T-cell (primary cell): ENCODE results near the gene PHF2. TPM values are rescaled to one million over a fixed set of nuclear protein-coding genes. Genes with fewer than 3 reads are reported as not detected.

Experiments
- ATAC-seq, 4 experiments: fragments of 200-7000 bp in 3 of 4; fragments of 150-1000 bp in 1 of 4; cut with Tn5 transposase; replicated peaks in 1 of 4; 1 replicate in 3 of 4; 2 replicates in 1 of 4; pipeline ENCODE4 v1.10.0; 2021; ENCODE audit warnings: moderate library complexity in 3 of 4, mild to moderate bottlenecking in 2 of 4, moderate number of reproducible peaks in 1 of 4
- CTCF ChIA-PET, 2 donors: fragments of 300-600 bp; sonication (Branson Sonifier 250); formaldehyde crosslinking; loops; one replicate each; lab custom pipeline; 2022; ENCODE audit warnings: antibody characterized with exemption in 2 of 2; lab: Charles Lee
- POLR2A ChIA-PET, 2 donors: fragments of 300-600 bp; sonication (Branson Sonifier 250); formaldehyde crosslinking; loops; one replicate each; lab custom pipeline; 2022; ENCODE audit warnings: antibody characterized with exemption in 2 of 2; lab: Charles Lee
- DNase-seq, 35 experiments: peaks; one replicate each; pipeline versions ENCODE4 v3.0.0 to v3.0.0-alpha.2; 2013 to 2023
- H3K27ac ChIP-seq: one replicate; pipeline ENCODE4 v1.5.1; 2013; ENCODE audit warnings: low read length
- H3K27me3 ChIP-seq, 2 experiments: replicated peaks in 1 of 2; 1 replicate in 1 of 2; 2 replicates in 1 of 2; pipeline versions ENCODE4 v1.6.1 to v1.7.0; 2013; ENCODE audit warnings: low read length in 1 of 2, mixed read lengths in 1 of 2; ENCODE audit not compliant: control insufficient read depth in 2 of 2, insufficient read depth in 2 of 2; ENCODE audit errors: extremely low read depth in 1 of 2
- H3K36me3 ChIP-seq, 2 donors: 1 replicate in 1 of 2; 2 replicates in 1 of 2; pipeline versions ENCODE4 v1.6.1 to v1.7.0; 2013; ENCODE audit warnings: low read length in 1 of 2; ENCODE audit not compliant: control insufficient read depth in 2 of 2, insufficient read depth in 1 of 2; ENCODE audit errors: extremely low read depth in 1 of 2
- H3K4me1 ChIP-seq, 2 experiments: 1 replicate in 1 of 2; 2 replicates in 1 of 2; pipeline versions ENCODE4 v1.6.1 to v1.7.0; 2013; ENCODE audit warnings: low read length in 2 of 2, mixed read lengths in 1 of 2; ENCODE audit not compliant: insufficient read depth in 2 of 2, control insufficient read depth in 1 of 2; ENCODE audit errors: extremely low read depth in 1 of 2
- H3K4me3 ChIP-seq, 2 donors: 1 replicate in 1 of 2; 2 replicates in 1 of 2; pipeline versions ENCODE4 v1.5.1 to v1.7.0; 2013; ENCODE audit warnings: mild to moderate bottlenecking in 2 of 2, low read length in 1 of 2, moderate library complexity in 1 of 2; ENCODE audit not compliant: control insufficient read depth in 1 of 2; ENCODE audit errors: extremely low read depth in 1 of 2
- H3K9me3 ChIP-seq: 2 replicates; pipeline ENCODE4 v1.7.0; 2013
- H3K27ac Mint-ChIP-seq, 2 donors: one replicate each; pipeline ENCODE4 v1.8.0; 2020 to 2021; ENCODE audit warnings: mild to moderate bottlenecking in 2 of 2, mixed read lengths in 2 of 2
- H3K27me3 Mint-ChIP-seq, 2 donors: one replicate each; pipeline ENCODE4 v1.8.0; 2021 to 2022; ENCODE audit warnings: mixed read lengths in 2 of 2
- H3K36me3 Mint-ChIP-seq: one replicate; pipeline ENCODE4 v1.8.0; 2021; ENCODE audit warnings: mixed read lengths
- H3K4me1 Mint-ChIP-seq, 3 donors: one replicate each; pipeline ENCODE4 v1.8.0; 2020 to 2022; ENCODE audit warnings: mixed read lengths in 3 of 3, mild to moderate bottlenecking in 1 of 3
- H3K4me3 Mint-ChIP-seq, 3 donors: one replicate each; pipeline ENCODE4 v1.8.0; 2020 to 2022; ENCODE audit warnings: mild to moderate bottlenecking in 3 of 3, mixed read lengths in 3 of 3, moderate library complexity in 3 of 3
- H3K9me3 Mint-ChIP-seq, 3 donors: one replicate each; pipeline ENCODE4 v1.8.0; 2020 to 2022; ENCODE audit warnings: mixed read lengths in 3 of 3
- WGBS: methylation state at CpG from one replicate; pipeline ENCODE4 v1.1.5; 2013; ENCODE audit warnings: missing lambda C conversion rate; ENCODE audit not compliant: insufficient coverage; 5-methylcytosine and 5-hydroxymethylcytosine counted together
- total RNA-seq, 35 experiments: library from RNA in 6 of 35; stranded (reverse) in 6 of 35; fragments of 120-200 nt in 1 of 35; gene quantifications; one replicate each; pipeline versions ENCODE4 v1.2.1 to v1.2.4 and lab custom pipeline; 2013 to 2026

PHF2 gene
- total RNA-seq, 5 donors from 2014 or later (not counting 1 experiment from before 2014, with no cell fraction given), result 24.6 to 38.5 (median 34.6) TPM

- peaks cover 8 to 26% (median 23%) of the 10 kb centered on the region in 3 donors for H3K9me3 Mint-ChIP-seq
- H3K27me3 Mint-ChIP-seq, result no peaks in the 10 kb centered on the region
- peaks cover 38% of the 10 kb centered on the region for H3K36me3 Mint-ChIP-seq
- H3K9me3 ChIP-seq, result no peaks in the 10 kb centered on the region
- H3K4me1 Mint-ChIP-seq, result peaks cover 21 to 32% (median 21%) of the 10 kb centered on the region in 3 donors
- peaks cover under 1 to 4% of the 10 kb centered on the region in 2 experiments for H3K4me1 ChIP-seq
- DNase-seq, result no peak
- ChIA-PET POLR2A (no interaction called here), CTCF (no interaction called here)
- H3K27ac Mint-ChIP-seq, result no peak overlapping the region
- peaks cover 0 to 8% of the 10 kb centered on the region in 2 donors for H3K36me3 ChIP-seq
- H3K27me3 ChIP-seq, result no peaks in the 10 kb centered on the region
- H3K27ac ChIP-seq, result no peak overlapping the region
- no peak for ATAC-seq
- 80% methylated on average over 1 of the region's 3 CpGs for WGBS
- no peak overlapping the region for H3K4me3 ChIP-seq
- no peak overlapping the region for H3K4me3 Mint-ChIP-seq
Observed at GRCh38 chr9:93606187-93606586, 29.8 kb downstream of the PHF2 start.

GRCh38 chr9:93610206-93610605 is 33.8 kb downstream of the PHF2 start:
- Mint-ChIP-seq H3K9me3 (peaks cover 8 to 23% (median 22%) of the 10 kb centered on the region in 3 donors), H3K4me3 (no peak overlapping the region), H3K27me3 (no peaks in the 10 kb centered on the region), H3K36me3 (peaks cover 35% of the 10 kb centered on the region), H3K4me1 (peaks cover 16 to 29% (median 19%) of the 10 kb centered on the region in 3 donors), H3K27ac (no peak overlapping the region)
- ChIA-PET POLR2A (no interaction called here), CTCF (no interaction called here)
- DNase-seq (no peak), ATAC-seq (no peak)
- H3K4me1 ChIP-seq, result peaks cover 0 to 10% of the 10 kb centered on the region in 2 experiments
- no peaks in the 10 kb centered on the region for H3K9me3 ChIP-seq
- no CpG with 5 or more reads among the region's 1 CpG for WGBS
- H3K27me3 ChIP-seq, result no peaks in the 10 kb centered on the region
- H3K36me3 ChIP-seq, result peaks cover 0 to 2% of the 10 kb centered on the region in 2 donors
- no peak overlapping the region for H3K27ac ChIP-seq
- no peak overlapping the region for H3K4me3 ChIP-seq

- Mint-ChIP-seq H3K27ac (no peak overlapping the region), H3K36me3 (peaks cover 20% of the 10 kb centered on the region), H3K4me1 (peaks cover 7 to 27% (median 25%) of the 10 kb centered on the region in 3 donors), H3K4me3 (no peak overlapping the region), H3K9me3 (peaks cover 4 to 18% (median 17%) of the 10 kb centered on the region in 3 donors), H3K27me3 (no peaks in the 10 kb centered on the region)
- H3K36me3 ChIP-seq, result no peaks in the 10 kb centered on the region
- WGBS, result no CpG with 5 or more reads among the region's 2 CpGs
- peaks cover 0 to 10% of the 10 kb centered on the region in 2 experiments for H3K4me1 ChIP-seq
- no peaks in the 10 kb centered on the region for H3K27me3 ChIP-seq
- CTCF ChIA-PET, result no interaction called here
- POLR2A ChIA-PET, result no interaction called here
- no peak overlapping the region for H3K4me3 ChIP-seq
- ATAC-seq (no peak), DNase-seq (no peak)
- H3K27ac ChIP-seq, result no peak overlapping the region
- no peaks in the 10 kb centered on the region for H3K9me3 ChIP-seq
Observed at GRCh38 chr9:93612052-93612795, 35.8 kb downstream of the PHF2 start.

GRCh38 chr9:93612796-93613154 is 36.4 kb downstream of the PHF2 start:
- H3K9me3 Mint-ChIP-seq, result peaks cover 4 to 16% (median 15%) of the 10 kb centered on the region in 3 donors
- CTCF ChIA-PET, result no interaction called here
- no peak for DNase-seq
- H3K4me3 Mint-ChIP-seq, result no peak overlapping the region
- Histone ChIP-seq H3K4me1 (peaks cover 0 to 10% of the 10 kb centered on the region in 2 experiments), H3K36me3 (no peaks in the 10 kb centered on the region), H3K27ac (no peak overlapping the region), H3K9me3 (no peaks in the 10 kb centered on the region), H3K27me3 (no peaks in the 10 kb centered on the region), H3K4me3 (no peak overlapping the region)
- no peak overlapping the region for H3K27ac Mint-ChIP-seq
- POLR2A ChIA-PET, result no interaction called here
- 38% methylated on average over 1 of the region's 5 CpGs for WGBS
- no peak for ATAC-seq
- H3K27me3 Mint-ChIP-seq, result no peaks in the 10 kb centered on the region
- peaks cover 18% of the 10 kb centered on the region for H3K36me3 Mint-ChIP-seq
- peaks cover 7 to 31% (median 23%) of the 10 kb centered on the region in 3 donors for H3K4me1 Mint-ChIP-seq

GRCh38 chr9:93613174-93613573 is 36.8 kb downstream of the PHF2 start:
- Mint-ChIP-seq H3K9me3 (peaks cover 4 to 15% (median 14%) of the 10 kb centered on the region in 3 donors), H3K4me3 (no peak overlapping the region), H3K27me3 (no peaks in the 10 kb centered on the region), H3K27ac (no peak overlapping the region), H3K4me1 (peaks cover 9 to 35% (median 24%) of the 10 kb centered on the region in 3 donors), H3K36me3 (peaks cover 14% of the 10 kb centered on the region)
- ChIA-PET POLR2A (no interaction called here), CTCF (no interaction called here)
- Histone ChIP-seq H3K4me3 (no peak overlapping the region), H3K36me3 (no peaks in the 10 kb centered on the region), H3K9me3 (no peaks in the 10 kb centered on the region), H3K4me1 (peaks cover 0 to 10% of the 10 kb centered on the region in 2 experiments), H3K27ac (no peak overlapping the region), H3K27me3 (no peaks in the 10 kb centered on the region)
- no peak for ATAC-seq
- DNase-seq, result no peak
- 100% methylated on average over 3 of the region's 5 CpGs for WGBS

- Histone ChIP-seq H3K36me3 (peaks cover 0 to 3% of the 10 kb centered on the region in 2 donors), H3K4me1 (peaks cover 0 to 12% of the 10 kb centered on the region in 2 experiments), H3K4me3 (no peak overlapping the region), H3K9me3 (no peaks in the 10 kb centered on the region), H3K27ac (no peak overlapping the region), H3K27me3 (no peaks in the 10 kb centered on the region)
- ATAC-seq, result no peak
- Mint-ChIP-seq H3K9me3 (peaks cover 4 to 14% (median 14%) of the 10 kb centered on the region in 3 donors), H3K4me1 (peaks cover 16 to 36% (median 28%) of the 10 kb centered on the region in 3 donors), H3K36me3 (peaks cover 14% of the 10 kb centered on the region), H3K27me3 (no peaks in the 10 kb centered on the region), H3K27ac (no peak overlapping the region), H3K4me3 (no peak overlapping the region)
- CTCF ChIA-PET, result no interaction called here
- no CpG with 5 or more reads among the region's 3 CpGs for WGBS
- POLR2A ChIA-PET, result no interaction called here
- DNase-seq, result no peak
Observed at GRCh38 chr9:93613791-93614190, 37.4 kb downstream of the PHF2 start.
